Stimulated activated CD4-positive, alpha-beta T cell treated with anti-CD3 and anti-CD28 coated beads, Interleukin-15, amount 100 ng/mL, for 24 hours (primary cell): ENCODE data around the gene MGLL.
"Not testable (repeated sequence)": the region's sequence is repeated elsewhere in the genome, so short reads cannot be mapped to it uniquely, and the experiment has no call there.

Experiments
- DNase-seq: peaks from one replicate; pipeline ENCODE4 v3.0.0-alpha.2; 2020

The MGLL gene

DNA sequence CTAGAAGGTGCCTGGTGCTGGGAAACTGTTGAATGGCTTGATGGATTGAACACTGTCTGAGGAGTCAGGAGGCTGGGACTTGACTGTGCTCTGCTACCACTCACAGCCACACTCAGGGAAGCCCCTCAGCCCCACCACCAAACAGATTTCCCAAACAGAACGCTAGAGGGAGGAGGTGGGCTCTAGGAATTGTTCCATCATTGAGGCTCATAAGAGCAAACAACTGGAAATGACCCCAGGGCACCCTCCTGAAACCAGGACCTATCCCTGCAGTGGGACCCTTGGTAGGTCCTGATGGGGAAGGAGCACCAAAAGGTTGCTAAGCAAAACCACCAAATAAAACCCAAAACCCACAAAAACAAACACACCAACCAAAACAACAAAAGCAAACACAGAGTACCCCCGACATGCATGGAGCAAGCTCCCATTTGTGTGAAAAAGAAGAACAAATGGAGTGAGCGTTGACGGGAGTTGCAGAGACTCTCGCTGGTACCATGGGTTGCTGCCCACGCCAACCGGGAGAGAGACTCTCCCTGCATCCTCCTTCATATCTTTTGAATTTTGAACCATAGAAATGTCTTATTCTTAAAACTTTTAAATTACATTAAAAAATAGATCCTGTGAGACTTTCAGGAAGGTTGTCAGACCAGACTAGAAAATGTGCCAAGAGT lies 103.9 kb downstream of the MGLL start:
- no peak for DNase-seq

DNA sequence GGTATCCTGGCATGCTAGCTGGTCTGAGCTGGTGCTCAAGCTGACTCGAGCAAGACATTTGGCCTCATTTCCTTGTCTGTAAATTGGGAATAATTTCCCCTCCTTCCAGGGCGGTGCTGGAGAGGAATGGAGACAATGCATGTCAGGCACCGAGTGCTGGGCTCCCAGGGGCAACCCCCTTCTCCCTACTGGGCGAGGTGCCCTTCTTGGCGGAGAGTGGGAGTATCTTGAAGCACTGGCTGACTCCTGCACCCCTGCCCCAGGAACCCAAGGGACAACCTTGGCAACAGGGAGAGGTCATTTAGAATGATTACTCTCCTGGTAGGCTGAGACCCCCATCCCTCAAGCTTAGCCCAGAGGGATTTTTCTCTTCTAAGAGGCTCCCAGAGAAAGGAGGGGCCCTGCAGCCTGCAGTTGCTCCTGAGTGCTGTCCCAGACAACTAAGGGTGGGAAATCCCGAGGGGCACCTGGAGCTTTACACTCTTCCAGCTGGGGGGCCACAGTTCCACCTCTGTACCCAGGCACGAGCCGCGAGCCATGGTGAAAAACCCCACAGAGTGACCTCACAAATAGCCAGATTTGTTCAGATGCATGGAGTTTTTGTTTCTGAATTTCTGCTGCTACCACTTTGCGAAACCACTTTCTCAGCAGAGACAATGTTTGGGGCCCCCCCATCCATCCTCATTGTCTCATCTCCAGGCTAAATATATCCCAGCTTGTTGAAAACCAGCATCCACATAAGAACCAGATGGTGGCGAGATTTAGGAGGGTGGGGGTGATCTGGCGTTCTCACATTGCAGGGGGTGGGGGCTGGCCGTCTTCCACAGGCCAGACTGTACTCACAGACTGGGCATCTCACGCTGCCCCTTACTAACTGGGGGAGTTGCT lies 104.7 kb downstream of the MGLL start:
- DNase-seq: no peak

DNA sequence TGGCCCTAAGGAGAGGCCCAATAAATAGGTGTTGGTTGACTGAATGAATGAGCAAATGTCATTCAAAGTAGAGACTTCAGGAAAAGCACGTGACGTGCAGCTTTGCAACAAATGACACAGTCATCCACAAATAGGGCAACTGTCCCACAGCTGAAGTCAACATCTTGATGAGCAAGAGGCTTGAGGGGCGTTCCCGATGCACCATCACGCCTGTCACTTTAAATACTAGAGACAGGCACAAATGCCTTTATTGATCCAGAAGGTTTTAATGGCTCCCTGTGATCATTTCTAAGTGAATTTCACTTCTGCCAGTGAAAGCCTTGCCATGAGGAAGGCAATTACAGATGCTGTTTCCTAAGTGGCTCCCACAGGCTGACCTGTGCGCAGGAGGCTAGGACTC lies 105.9 kb downstream of the MGLL start:
- DNase-seq: no peak

DNA sequence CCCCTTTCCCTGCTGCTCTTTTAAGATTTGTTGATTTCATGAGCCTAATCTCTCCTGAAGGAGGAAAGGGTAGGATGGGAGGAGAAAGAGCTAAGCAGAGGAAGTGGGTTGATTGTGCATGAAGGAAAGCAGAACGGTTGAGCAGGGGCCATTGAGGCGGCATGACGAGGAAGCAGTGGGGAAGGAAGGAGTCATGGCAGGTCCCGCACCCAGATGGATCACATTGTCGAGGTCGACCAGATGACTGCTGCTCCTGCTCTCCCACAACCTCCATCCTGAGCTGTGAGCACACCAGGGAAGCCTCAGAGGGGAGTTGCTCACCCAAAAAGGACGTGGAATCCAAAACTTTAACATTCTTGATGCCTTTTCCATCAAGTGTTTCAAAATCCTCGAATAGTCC lies 106.8 kb downstream of the MGLL start:
- no peak for DNase-seq

DNA sequence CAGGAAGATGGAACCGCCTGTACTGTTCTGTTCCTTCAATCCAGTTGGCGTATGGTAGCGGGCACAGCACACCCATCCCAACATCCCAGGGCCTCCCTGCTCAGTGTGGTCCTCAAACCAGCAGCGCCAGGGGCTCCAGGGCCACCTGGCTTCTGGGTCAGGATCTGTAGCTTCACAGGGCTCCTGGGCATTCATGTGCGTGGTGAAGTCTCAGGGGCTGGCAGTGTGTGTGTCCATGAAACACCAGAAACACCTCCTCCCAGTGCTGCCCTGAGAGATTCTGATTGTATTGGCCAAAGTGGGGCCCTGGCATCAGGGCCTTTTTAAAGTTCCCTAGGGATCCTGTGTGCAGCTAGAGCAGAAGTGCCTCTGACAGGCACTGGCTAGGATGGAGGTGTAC lies 107.4 kb downstream of the MGLL start:
- DNase-seq: no peak

DNA sequence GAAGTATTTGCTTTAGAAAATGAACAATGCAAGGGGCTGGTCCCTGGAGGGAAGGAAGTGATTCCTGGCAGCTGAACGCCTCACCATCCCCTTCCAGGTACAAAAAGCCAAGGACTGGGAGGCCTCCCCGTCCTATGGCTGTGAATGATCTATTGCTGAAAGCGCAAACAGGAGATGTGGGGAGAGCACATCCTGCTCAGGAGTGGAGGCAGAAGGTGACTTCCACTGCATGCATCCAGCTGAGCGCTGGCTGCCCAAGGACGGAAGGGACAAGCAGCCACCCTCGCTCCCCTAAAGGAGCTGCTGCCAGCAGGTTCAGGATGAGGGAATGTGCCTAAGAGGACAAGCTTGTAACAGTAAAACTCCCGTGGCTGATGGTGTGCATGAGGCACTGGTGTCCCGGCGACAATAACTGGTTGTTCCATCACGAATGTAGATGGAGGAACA lies 108.2 kb downstream of the MGLL start:
- no peak for DNase-seq

DNA sequence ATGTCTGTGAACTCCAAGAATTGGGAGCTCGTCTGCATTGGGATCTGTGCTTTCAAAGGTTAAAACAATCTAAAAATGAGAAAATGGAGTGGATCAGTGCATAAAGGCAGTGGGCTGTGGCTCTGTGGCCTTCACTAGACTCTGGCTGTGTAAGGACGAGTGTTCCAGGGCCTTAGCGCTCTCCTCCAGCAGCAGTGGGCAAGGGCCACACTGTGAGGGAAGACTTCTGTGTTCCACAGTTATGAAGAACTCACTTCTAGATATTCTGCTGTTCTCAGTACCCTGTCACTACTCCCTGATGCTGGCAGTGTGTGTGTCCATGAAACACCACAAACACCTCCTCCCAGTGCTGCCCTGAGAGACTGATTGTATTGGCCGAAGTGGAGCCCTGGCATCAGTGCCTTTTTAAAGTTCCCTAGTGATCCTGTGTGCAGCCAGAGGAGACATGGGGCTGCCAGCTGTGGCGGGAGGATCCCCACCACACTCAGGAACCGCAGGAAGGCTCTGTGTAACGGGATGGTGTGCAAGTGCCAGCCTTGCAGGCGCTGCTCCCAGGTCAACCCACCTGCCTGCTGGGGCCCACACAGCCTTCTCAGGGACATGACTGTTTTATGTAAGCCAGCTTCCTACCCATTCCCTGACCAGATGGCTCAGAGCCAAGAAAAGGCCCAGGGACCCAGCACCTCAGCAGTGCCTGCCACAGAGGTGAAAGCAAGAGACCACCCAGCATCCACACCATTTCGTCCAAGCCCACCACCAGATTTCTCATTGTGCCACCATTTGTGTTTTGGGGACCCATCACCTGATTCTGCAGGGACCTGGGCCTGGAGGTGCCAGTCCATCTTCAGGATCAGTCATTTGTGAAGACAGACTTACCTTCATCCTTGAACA lies 109.2 kb downstream of the MGLL start:
- no peak for DNase-seq

DNA sequence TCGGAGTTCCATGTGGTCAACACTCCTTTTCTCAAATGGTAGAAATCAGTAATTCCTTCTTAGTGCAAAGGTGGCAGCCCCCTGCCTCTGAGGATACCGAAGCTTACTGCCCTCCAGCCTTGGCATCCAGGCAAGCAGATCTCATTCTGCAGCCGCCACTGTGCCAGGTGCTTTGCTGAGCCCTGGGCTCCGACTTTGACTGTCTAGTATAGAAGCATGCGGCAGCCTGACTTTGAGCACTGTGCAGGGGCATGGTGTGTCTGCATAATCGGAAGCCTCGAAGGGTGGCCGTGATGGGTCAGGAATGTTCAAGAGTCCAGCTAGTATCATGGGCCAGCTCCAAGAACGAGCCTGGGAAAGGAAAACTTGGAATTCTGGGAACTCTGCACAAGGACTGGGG lies 109.9 kb downstream of the MGLL start:
- no peak for DNase-seq

DNA sequence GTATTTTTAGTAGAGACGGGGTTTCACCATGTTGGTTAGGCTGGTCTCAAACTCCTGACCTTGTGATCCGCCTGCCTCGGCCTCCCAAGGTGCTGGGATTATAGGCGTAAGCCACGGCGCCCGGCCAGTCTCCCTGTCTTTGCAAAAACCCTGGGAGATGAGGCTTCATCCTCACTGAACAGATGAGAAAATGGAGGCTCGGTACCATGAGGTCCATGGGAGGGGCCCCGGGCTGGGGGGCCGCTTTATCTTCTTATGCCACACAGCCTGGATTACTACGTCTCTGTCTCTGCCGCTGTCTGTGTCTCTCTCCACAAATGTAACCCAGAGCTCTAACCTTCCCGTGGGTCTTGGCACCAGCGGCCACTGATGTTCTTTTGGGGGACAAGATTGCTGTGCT lies 110.4 kb downstream of the MGLL start:
- DNase-seq: no peak

DNA sequence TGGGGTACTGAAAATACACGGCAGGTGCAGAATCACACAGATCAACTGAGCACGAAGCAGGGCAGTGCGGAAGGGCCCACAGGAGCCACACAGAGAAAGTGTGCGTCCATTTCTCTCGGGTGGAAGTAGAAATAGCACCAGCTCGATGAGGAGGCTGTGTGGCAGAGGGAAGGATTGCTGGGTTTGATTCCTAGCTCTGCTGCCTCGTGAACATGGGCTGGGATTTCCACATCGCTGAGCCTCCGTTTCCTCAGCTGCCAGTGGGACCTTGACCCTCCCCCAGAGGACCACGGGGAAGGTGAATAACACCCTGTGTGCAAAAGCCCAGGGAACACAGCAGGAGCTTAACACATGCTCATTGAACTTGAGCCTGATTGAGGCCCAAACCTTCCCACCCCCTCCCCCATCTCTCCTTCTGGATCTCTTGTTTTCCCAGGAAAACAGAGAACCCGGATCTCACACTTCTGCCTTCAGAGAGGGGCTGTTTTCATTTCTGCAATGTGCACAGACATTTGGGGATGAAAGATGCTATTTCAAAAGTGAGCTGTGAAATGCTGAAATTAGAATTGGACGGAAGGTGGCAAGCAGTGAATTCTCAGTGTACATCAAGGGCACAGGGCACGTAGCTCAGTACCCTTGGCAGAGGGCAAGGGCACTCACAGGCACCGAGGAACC lies 111.2 kb downstream of the MGLL start:
- no peak for DNase-seq

DNA sequence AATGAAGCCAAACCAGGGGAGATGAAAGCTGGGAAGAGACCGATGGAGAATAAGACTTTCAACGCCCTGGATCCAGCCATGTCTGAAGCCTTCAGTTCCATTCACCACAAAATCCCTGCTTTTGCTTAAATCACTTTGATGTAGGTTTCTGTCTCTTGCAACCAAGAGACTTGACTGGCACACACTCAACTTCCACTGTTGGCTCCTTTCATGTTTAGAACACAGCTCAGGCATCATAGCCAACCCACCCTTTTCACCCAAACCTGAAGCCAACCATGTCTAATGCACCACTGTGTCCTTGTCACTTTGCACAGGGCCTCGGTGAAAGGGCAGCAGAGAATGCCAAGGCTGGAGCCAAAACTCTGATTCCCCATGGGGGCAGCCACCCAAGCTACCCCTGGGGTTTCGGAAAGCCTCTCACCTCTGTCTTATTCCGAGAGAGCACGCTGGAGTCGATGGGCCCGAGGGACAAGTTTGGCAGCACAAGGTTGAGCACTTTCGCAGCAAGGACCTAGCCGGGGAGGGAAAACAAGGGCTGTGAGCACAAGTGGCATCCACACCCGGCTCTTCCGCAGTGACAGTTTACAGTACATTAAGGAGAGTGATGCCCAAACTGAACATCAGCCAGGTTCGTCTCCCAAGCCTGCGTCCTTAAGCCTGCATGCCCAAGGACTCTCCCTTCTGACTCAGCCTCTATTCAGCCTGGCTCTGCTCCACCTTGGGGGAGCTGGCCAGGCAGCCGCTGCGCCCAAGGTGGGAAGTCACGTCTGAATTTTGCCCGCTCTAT lies 112.0 kb downstream of the MGLL start:
- no peak for DNase-seq

DNA sequence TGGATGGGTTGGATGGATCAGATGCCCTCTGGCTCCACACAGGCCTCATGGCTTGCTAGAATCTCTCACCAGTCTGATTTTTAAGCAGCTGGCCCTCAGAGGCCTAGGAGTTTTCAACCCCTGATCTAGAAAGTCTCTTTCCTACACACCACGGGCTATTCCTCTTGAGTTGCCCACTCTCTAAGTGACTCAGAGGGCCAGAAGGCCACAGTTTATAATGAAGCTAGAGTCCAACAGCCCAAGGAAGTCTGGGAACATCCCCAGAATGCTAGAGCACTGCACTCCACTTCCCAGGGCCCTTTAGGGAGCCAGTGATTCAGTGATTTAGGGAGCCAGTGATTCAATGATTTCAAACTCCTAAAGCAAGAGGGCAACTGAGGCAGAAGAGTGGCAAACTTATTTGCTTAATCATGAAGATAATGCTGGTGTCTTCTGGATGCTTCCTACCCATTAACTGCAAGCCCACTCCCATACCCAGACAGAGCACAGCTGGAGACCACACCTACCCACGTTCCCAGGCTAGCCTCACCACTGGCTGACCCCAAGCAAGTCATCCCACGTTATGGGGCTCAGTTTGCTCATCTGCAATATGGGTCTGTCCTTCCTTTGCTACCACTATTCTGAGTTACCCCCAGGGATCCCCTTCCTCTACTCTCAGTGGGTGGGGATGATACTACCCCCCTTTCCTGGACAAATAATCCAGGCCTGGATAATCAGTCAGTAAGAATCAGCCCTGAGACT lies 112.8 kb downstream of the MGLL start:
- no peak for DNase-seq

DNA sequence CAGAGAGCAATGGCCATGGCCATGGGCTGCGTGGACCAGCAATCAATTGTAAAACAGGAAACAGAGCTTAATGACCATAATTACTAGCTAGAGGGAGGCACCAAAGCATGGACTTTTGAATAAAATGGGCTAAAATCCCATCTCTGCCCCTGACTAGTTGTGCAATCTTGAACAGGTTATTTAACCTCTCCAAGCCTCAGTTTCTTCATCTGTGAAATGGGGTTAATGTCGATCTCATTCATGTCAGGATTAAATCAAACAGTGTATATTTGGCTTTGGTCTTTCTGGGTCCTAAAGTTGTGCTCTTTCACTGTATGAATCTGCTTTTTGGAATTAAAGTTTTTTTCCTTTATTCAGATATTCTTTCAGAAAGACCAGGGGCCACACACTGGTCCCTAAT lies 113.5 kb downstream of the MGLL start:
- no peak for DNase-seq

DNA sequence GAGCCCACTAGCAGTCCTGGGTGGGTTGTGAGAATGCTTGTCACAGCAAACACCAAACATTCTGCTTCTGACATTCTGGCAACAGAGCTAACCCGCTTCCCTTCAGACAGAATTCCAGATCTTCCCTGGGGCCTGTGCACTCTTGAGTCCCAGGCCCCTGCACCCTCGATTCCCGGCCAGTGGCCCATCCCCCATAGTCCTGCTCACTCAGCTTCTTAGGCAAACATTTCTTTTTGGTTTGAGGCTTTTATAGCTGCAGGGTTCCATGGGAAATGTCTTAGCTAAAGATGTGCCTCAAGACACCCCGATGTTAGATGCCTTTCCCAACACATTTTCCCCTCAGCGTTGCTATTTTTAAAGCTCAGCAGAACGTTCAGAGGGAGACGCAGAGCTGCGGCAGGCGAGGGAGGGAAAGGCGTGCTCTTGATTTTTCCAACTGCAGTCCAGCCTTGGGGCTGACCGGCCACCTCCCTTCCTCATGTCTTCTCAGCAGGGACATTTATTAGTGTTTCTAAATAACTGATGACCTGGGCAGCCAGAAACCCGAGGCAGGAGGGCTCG lies 114.4 kb downstream of the MGLL start:
- DNase-seq: no peak

DNA sequence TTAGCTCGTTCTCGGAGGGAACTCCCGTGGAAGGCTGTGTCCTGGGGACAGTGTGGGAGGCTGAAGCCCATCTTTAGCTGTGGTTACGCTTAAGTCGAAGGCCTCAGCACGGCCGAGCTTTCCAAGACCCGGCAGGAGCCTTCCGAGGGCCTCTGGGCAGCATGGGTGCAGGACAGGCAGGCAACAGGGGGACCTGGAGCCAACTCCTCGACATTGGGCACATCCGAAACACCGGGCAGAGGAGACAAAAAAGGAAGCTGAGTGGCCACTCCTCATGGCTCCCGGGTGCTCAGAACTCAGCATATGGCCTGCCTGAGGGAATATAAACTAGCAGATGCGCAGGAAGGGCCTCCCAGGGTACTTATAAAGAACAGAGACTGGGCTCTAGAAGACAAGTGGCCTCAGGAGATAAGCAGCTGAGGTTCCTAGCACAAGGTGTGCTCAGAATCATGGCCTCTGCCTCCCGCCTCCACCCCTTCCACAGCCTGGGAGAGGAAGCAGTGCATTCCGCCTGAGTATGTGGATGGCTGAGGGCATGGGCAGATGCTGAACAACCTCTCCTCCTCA lies 115.4 kb downstream of the MGLL start:
- DNase-seq: no peak

DNA sequence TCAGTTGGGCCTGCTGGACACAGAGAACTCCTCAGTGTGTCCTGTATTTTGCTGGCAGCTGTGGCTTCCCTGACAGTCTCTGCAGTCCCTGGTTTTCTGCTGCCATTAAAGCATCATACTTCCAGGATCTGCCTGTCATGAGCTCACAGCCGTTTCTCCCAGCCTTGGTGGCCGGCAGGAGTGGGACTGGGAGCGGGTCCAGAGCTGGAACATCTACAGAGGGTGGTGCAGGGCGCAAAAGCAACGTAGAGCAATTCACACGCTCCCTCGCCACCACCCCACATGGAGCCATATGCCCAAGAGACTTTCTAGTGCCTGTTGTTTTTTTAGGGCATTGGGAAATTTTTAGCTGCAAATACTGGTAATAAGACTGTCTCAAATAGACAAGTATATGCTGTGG lies 116.0 kb downstream of the MGLL start:
- DNase-seq: no peak

DNA sequence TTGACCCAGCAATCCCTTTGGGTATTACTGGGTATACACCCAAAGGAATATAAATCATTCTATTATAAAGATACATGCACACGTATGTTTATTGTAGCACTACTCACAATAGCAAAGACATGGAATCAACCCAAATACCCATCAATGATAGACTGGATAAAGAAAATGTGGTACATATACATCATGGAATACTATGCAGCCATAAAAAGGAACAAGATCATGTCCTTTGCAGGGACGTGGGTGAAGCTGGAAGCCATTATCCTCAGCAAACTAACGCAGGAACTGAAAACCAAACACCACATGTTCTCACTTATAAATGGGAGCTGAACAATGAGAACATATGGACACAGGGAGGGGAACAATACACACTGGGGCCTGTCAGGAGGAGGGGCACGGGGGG lies 117.5 kb downstream of the MGLL start:
- DNase-seq: not testable (repeated sequence)

DNA sequence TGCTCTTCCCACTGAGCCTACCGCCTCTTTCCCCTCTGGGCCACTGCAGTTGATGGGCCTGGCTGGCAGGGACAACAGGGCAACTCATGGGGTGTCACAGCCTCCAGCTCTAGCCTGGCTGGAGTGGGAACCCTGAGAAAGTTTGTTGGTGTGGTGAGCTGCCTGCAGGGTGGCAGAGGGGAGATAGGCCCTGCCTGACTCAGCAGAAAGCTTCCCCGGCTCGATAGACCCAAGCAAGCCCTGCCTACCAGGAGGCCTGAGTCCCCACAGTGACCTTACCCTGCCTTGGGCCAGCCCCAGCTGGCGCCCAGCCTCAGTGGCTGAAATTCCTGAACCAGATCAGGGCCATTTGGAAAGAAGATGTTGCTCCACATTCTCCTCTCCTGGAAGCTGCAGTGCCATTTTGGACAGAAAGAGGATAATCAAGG lies 120.2 kb downstream of the MGLL start:
- DNase-seq: no peak

DNA sequence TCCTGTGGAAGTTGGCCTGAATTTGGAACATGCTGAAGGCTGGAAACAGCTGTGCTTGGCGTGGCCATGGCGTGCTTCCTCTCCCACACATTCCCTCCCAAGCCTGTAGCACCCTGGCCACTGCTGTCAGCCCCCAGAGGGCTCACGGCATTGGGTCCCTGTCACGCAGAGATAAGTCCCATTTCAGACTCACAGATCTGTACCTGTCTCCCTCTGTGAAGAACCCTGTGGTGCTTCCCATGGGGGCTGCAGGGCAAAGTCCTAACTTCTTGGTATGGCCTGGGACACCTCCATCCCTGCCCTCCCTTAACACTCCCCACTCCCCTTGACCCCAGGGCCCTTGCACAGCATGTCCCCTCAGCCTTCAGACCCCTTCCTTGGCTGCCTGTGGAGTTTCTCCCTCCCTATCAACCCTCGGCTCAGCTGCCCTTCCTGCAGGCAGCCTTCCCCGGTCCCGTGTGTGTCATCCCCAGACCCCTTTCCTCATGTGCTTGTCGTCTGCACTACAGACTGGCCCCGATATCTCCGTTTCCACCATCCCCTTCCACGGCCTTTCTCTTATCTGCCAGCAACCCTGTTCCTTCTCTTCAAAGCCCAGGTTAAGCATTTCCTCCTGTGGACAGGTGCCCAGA lies 120.9 kb downstream of the MGLL start:
- DNase-seq: no peak

DNA sequence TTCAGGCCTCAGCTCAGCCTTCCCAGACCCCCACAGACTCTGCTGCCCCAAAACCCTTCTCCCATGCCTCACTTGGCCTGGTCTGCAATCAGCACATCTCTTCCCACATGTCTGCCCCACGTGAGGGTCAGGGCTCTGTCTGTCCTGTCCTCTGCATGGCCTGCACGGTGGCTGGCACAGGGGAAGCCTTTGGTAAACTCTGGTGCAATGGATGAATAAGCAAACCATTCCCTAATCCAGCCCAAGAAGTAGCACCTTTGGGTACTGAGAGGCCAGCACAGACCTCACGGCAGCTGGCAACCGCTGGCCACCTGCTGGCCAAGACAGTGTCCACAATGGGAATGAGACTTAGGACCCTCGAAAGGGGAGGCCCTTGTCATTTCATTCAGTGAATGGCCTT lies 121.9 kb downstream of the MGLL start:
- DNase-seq: no peak
